IMR-90 (cell line): Measurements from ENCODE around the gene F3. TPM values are rescaled to one million over a fixed set of nuclear protein-coding genes. Genes with fewer than 3 reads are reported as not detected.
A peak's percentile ranks its signal among the peaks of the same experiment; 100 is the strongest.

Source experiments
- ATAC-seq: fragments of 200-7000 bp; cut with Tn5 transposase; 2 replicates; pipeline ENCODE4 v1.9.1; 2020; ENCODE audit warnings: low read depth, mild to moderate bottlenecking, moderate library complexity
- BruUV-seq: library from RNA; stranded (reverse); fragments of 400-500 nt; replicated peaks from 2 replicates; lab custom pipeline; 2021; lab: Mats Ljungman, UMichigan
- CTCF ChIA-PET: fragments of 300-600 bp; formaldehyde crosslinking; extraction: SDS; loops from one replicate; lab custom pipeline; 2021; ENCODE audit warnings: antibody characterized with exemption; lab: Yijun Ruan, JAX
- POLR2A ChIA-PET: fragments of 300-600 bp; sonication (Branson Sonifier 250); formaldehyde crosslinking; loops from one replicate; lab custom pipeline; 2022; ENCODE audit warnings: antibody characterized with exemption; ENCODE audit not compliant: unreplicated experiment; lab: Charles Lee
- DNase-seq: peaks from one replicate; pipeline ENCODE4 v3.0.0; 2013
- H2AFZ ChIP-seq: replicated peaks from 2 replicates; pipeline ENCODE3; 2013; ENCODE audit warnings: low read length, mild to moderate bottlenecking; ENCODE audit not compliant: poor library complexity
- H2AK5ac ChIP-seq: 2 replicates; pipeline ENCODE4 v1.6.1; 2013; ENCODE audit warnings: low read depth, low read length, inconsistent platforms
- H2AK9ac ChIP-seq: replicated peaks from 2 replicates; pipeline ENCODE3; 2013; ENCODE audit warnings: mild to moderate bottlenecking, low read depth, low read length, moderate library complexity; ENCODE audit not compliant: poor library complexity
- H2BK120ac ChIP-seq: 2 replicates; pipeline ENCODE4 v1.6.1; 2013; ENCODE audit warnings: low read depth, low read length, inconsistent platforms
- H2BK15ac ChIP-seq: 3 replicates; pipeline ENCODE4 v1.6.1; 2013; ENCODE audit warnings: low read depth, low read length, inconsistent platforms
- H2BK20ac ChIP-seq: 2 replicates; pipeline ENCODE4 v1.6.1; 2013; ENCODE audit warnings: low read depth, mild to moderate bottlenecking, inconsistent platforms, low read length, moderate library complexity
- H2BK5ac ChIP-seq: 2 replicates; pipeline ENCODE4 v1.6.1; 2013; ENCODE audit warnings: mild to moderate bottlenecking, low read depth, low read length, inconsistent platforms; ENCODE audit not compliant: poor library complexity, severe bottlenecking
- H3K14ac ChIP-seq: replicated peaks from 2 replicates; pipeline ENCODE4 v1.6.1; 2013; ENCODE audit warnings: low read depth, low read length, inconsistent platforms
- H3K18ac ChIP-seq: 2 replicates; pipeline ENCODE4 v1.6.1; 2013; ENCODE audit warnings: low read depth, low read length, control low read depth
- H3K23ac ChIP-seq: 2 replicates; pipeline ENCODE4 v1.6.1; 2013; ENCODE audit warnings: low read depth, low read length, inconsistent platforms
- H3K27ac ChIP-seq: 2 replicates; pipeline ENCODE4 v1.5.1; 2013; ENCODE audit warnings: mild to moderate bottlenecking, control low read depth, low read length; ENCODE audit not compliant: insufficient read depth
- H3K27me3 ChIP-seq: 2 replicates; pipeline ENCODE4 v1.6.1; 2013; ENCODE audit warnings: low read length; ENCODE audit not compliant: control insufficient read depth, insufficient read depth
- H3K36me3 ChIP-seq: 2 replicates; pipeline ENCODE4 v1.6.1; 2013; ENCODE audit warnings: low read length, mixed read lengths; ENCODE audit not compliant: control insufficient read depth, insufficient read depth
- H3K4ac ChIP-seq: 2 replicates; pipeline ENCODE4 v1.6.1; 2013; ENCODE audit warnings: low read depth, low read length, inconsistent platforms
- H3K4me1 ChIP-seq: 2 replicates; pipeline ENCODE4 v1.6.1; 2013; ENCODE audit warnings: low read length, mixed read lengths; ENCODE audit not compliant: control insufficient read depth, insufficient read depth
- H3K4me2 ChIP-seq: 2 replicates; pipeline ENCODE4 v1.6.1; 2013; ENCODE audit warnings: low read depth, mild to moderate bottlenecking, control low read depth, low read length, moderate library complexity
- H3K4me3 ChIP-seq: 2 replicates; pipeline ENCODE4 v1.5.1; 2013; ENCODE audit warnings: low read depth, mild to moderate bottlenecking, control low read depth, low read length, moderate library complexity; ENCODE audit not compliant: insufficient read depth
- H3K56ac ChIP-seq: 2 replicates; pipeline ENCODE4 v1.6.1; 2013; ENCODE audit warnings: low read length, inconsistent platforms; ENCODE audit not compliant: insufficient read depth; ENCODE audit errors: extremely low read depth
- H3K79me1 ChIP-seq, 2 experiments: 2 replicates each; pipeline ENCODE4 v1.6.1; 2013; ENCODE audit warnings: low read length in 2 of 2, inconsistent platforms in 1 of 2, low read depth in 1 of 2
- H3K9ac ChIP-seq: 2 replicates; pipeline ENCODE4 v1.6.1; 2013; ENCODE audit warnings: low read depth, low read length, control low read depth
- H3K9me1 ChIP-seq: 2 replicates; pipeline ENCODE4 v1.6.1; 2013; ENCODE audit warnings: low read length, inconsistent platforms; ENCODE audit not compliant: insufficient read depth
- H3K9me3 ChIP-seq: 2 replicates; pipeline ENCODE4 v1.6.1; 2013; ENCODE audit warnings: low read length; ENCODE audit not compliant: control insufficient read depth, insufficient read depth
- H4K20me1 ChIP-seq: 2 replicates; pipeline ENCODE4 v1.6.1; 2013; ENCODE audit warnings: low read length, inconsistent platforms; ENCODE audit not compliant: insufficient read depth
- H4K5ac ChIP-seq: 2 replicates; pipeline ENCODE4 v1.6.1; 2013; ENCODE audit warnings: mild to moderate bottlenecking, low read depth, low read length, control low read depth
- H4K8ac ChIP-seq, 2 experiments: 2 replicates each; pipeline ENCODE4 v1.6.1; 2013; ENCODE audit warnings: low read depth in 2 of 2, low read length in 2 of 2, control low read depth in 1 of 2, inconsistent platforms in 1 of 2
- H4K91ac ChIP-seq: 2 replicates; pipeline ENCODE4 v1.6.1; 2013; ENCODE audit warnings: low read depth, low read length, inconsistent platforms; ENCODE audit not compliant: insufficient read depth
- BHLHE40 ChIP-seq: fragments of 150-350 bp; IDR thresholded peaks from 2 replicates; pipeline ENCODE4 v1.6.1; 2016; ENCODE audit warnings: mild to moderate bottlenecking, low read depth, low read length
- CEBPB ChIP-seq: IDR thresholded peaks from 2 replicates; pipeline ENCODE4 v1.6.1; 2012; ENCODE audit warnings: low read depth, low read length, improper control_type of control experiment
- CHD1 ChIP-seq: IDR thresholded peaks from 2 replicates; pipeline ENCODE4 v1.6.1; 2012; ENCODE audit warnings: low read depth, low read length, improper control_type of control experiment
- CTCF ChIP-seq: conservative IDR thresholded peaks from 2 replicates; pipeline ENCODE4 v1.5.1; 2012; ENCODE audit warnings: mild to moderate bottlenecking, low read depth, low read length, improper control_type of control experiment
- ELK1 ChIP-seq: fragments of 150-350 bp; IDR thresholded peaks from 2 replicates; pipeline ENCODE4 v1.6.1; 2016; ENCODE audit warnings: low read depth, mild to moderate bottlenecking, low read length, moderate library complexity, borderline replicate concordance
- FOS ChIP-seq: fragments of 150-350 bp; IDR thresholded peaks from 2 replicates; pipeline ENCODE4 v1.6.1; 2016; ENCODE audit warnings: low read depth, low read length
- MAFK ChIP-seq: IDR thresholded peaks from 2 replicates; pipeline ENCODE4 v1.6.1; 2012; ENCODE audit warnings: low read depth, low read length, improper control_type of control experiment
- MXI1 ChIP-seq: IDR thresholded peaks from 2 replicates; pipeline ENCODE4 v1.6.1; 2012; ENCODE audit warnings: low read depth, mild to moderate bottlenecking, low read length, moderate library complexity, borderline replicate concordance
- NFE2L2 ChIP-seq: fragments of 150-350 bp; IDR thresholded peaks from 2 replicates; pipeline ENCODE4 v1.6.1; 2016; ENCODE audit warnings: low read depth, mild to moderate bottlenecking, low read length
- POLR2A ChIP-seq: IDR thresholded peaks from 2 replicates; pipeline ENCODE4 v1.6.1; 2012; ENCODE audit warnings: mild to moderate bottlenecking, low read depth, low read length
- RAD21 ChIP-seq: IDR thresholded peaks from 2 replicates; pipeline ENCODE4 v1.6.1; 2012; ENCODE audit warnings: low read length, improper control_type of control experiment
- RCOR1 ChIP-seq: IDR thresholded peaks from 2 replicates; pipeline ENCODE4 v1.6.1; 2012; ENCODE audit warnings: mild to moderate bottlenecking, low read length, improper control_type of control experiment; ENCODE audit not compliant: insufficient replicate concordance
- RFX5 ChIP-seq: IDR thresholded peaks from 2 replicates; pipeline ENCODE4 v1.8.0; 2012; ENCODE audit warnings: low read depth, mild to moderate bottlenecking, low read length, moderate library complexity
- SMC3 ChIP-seq: fragments of 150-350 bp; IDR thresholded peaks from 2 replicates; pipeline ENCODE4 v1.6.1; 2016; ENCODE audit warnings: low read depth, mild to moderate bottlenecking, antibody characterized with exemption, low read length, moderate library complexity
- WGBS, 2 experiments: methylation state at CpG; one replicate each; pipeline versions ENCODE4 v1.1.5 to v1.1.7; 2013; ENCODE audit warnings: missing lambda C conversion rate in 2 of 2; ENCODE audit not compliant: insufficient read length in 1 of 2; ENCODE audit errors: extremely low coverage in 2 of 2; 5-methylcytosine and 5-hydroxymethylcytosine counted together
- dilution Hi-C: fragments of 300-500 bp; cut with HindIII; formaldehyde crosslinking; loops from one replicate; pipeline ENCODE4 v1.14.3; 2018; ENCODE audit warnings: low sequenced_read_pairs; ENCODE audit not compliant: unreplicated experiment
- in situ Hi-C: fragments of 300-500 bp; cut with MboI; formaldehyde crosslinking; loops from 3 replicates; pipeline ENCODE4 v1.14.3; 2019; ENCODE audit warnings: low sequenced_read_pairs, inconsistent platforms, mixed read lengths
- intact Hi-C: fragments of 100-400 bp; cut with micrococcal nuclease; formaldehyde crosslinking; loops from 2 replicates; pipeline ENCODE4 v1.10.0; 2022
- polyA plus RNA-seq, 3 experiments: library from polyadenylated mRNA; depleted of rRNA; stranded (reverse); fragments of >200 nt; gene quantifications; 2 replicates each; pipeline ENCODE4 v1.2.3, GENCODE V29; 2012; ENCODE audit warnings: low replicate concordance in 1 of 3
- total RNA-seq: library from RNA; depleted of rRNA; stranded (reverse); fragments of >200 nt; gene quantifications from 2 replicates; pipeline ENCODE4 v1.2.3, GENCODE V29; 2012
- TF ChIP-seq, protein P1 (sequence below): fragments of 150-350 bp; IDR thresholded peaks from 2 replicates; pipeline ENCODE4 v1.6.1; 2017; ENCODE audit warnings: mild to moderate bottlenecking, antibody characterized with exemption, low read length, low read depth

Gene F3
- total and polyA plus RNA-seq, 2 of the 4 experiments (the other 2 are of a cell fraction), result 75.6 to 126 TPM

GRCh38 chr1:94579876-94580294 is 38.3 kb upstream of the F3 start:
- in situ Hi-C loops (no loop called here), intact Hi-C loops (loop anchor here (1.0 kb wide), 1 partner anchor 36 kb away; no protein-coding TSS in a partner anchor), dilution Hi-C loops (no loop called here)
- CTCF ChIA-PET, result no interaction called here
- Histone ChIP-seq H3K9ac (peak overlapping the region; percentile 53), H2BK5ac (peak overlapping the region; percentile 97), H4K8ac (peak overlapping the region; percentile 90 to 97), H2BK120ac (peak overlapping the region; percentile 98), H2BK15ac (peak overlapping the region; percentile 95; the same call in 2 of the 3 replicates), H3K9me3 (peaks cover 12% of the 10 kb centered on the region; the same call in 1 of the 2 replicates), H3K36me3 (no peaks in the 10 kb centered on the region), H3K18ac (peak overlapping the region; percentile 94), H3K9me1 (peaks cover 12% of the 10 kb centered on the region), H2AFZ (peak overlapping the region; percentile 88), H3K27me3 (no peaks in the 10 kb centered on the region), H3K56ac (peak overlapping the region; percentile 80), H3K4me1 (peaks cover 20% of the 10 kb centered on the region), H4K91ac (peak overlapping the region; percentile 99), H2AK9ac (peak overlapping the region; percentile 92), H3K79me1 (peaks cover 0 to 14% of the 10 kb centered on the region in 2 experiments; a peak in 2 of 4 replicates), H4K20me1 (no peaks in the 10 kb centered on the region), H4K5ac (peak overlapping the region; percentile 90), H3K27ac (peak overlapping the region; percentile 94), H2BK20ac (peak overlapping the region; percentile 97), H3K4me3 (no peak overlapping the region), H2AK5ac (peak overlapping the region; percentile 99), H3K14ac (peak overlapping the region; percentile 98), H3K4ac (peak overlapping the region; percentile 99), H3K23ac (peak overlapping the region; percentile 91), H3K4me2 (peak overlapping the region; percentile 4; the same call in 1 of the 2 replicates)
- peak; percentile 96 for ATAC-seq
- POLR2A ChIA-PET, result interaction anchor here (0.6 to 2.4 kb wide), 6 partner anchors 9 to 66 kb away, joined by 3 to 28 read pairs (median 6); partner anchors contain the start of gene F3
- DNase-seq, result peak; percentile 98
- 0% methylated on average over 1 of the region's 2 CpGs; no CpG with 5 or more reads in 1 of the 2 experiments for WGBS, 2 experiments
- BruUV-seq, result no TSS peak
- TF ChIP-seq POLR2A (no peak), RFX5 (no peak), SMC3 (no peak; the same call in 1 of the 2 replicates), MXI1 (no peak), CTCF (0 out of 2 replicates have a peak, but pooled peaks have one; percentile 7), CHD1 (no peak), FOS (peak; percentile 74), BHLHE40 (no peak), CEBPB (no peak), ELK1 (no peak), NFE2L2 (peak; percentile 97), RAD21 (peak; percentile 33), MAFK (peak; percentile 86), RCOR1 (peak; percentile 55)
- TF ChIP-seq, protein P1, sequence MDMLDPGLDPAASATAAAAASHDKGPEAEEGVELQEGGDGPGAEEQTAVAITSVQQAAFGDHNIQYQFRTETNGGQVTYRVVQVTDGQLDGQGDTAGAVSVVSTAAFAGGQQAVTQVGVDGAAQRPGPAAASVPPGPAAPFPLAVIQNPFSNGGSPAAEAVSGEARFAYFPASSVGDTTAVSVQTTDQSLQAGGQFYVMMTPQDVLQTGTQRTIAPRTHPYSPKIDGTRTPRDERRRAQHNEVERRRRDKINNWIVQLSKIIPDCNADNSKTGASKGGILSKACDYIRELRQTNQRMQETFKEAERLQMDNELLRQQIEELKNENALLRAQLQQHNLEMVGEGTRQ, result no peak
